Measurements from ENCODE around the gene APLN.

APLN gene

DNA sequence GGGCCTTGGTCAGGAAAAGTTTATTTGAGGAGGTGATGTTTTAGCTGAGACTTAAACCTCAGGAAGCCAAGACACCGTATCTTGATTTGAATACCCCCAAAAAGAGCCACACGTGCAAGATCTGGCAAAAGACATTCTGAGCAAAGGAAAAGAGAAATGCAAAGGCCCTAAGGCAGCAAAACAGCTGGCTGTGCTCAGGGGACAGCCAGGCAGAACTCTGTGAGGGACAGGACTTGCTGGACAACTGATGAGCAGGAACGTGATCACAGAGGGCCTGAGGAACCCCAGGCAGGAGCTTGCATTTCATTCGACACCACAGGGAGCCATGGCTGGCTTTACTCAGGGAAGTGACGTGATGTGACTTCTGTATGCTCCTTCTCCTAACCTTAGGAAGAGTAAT, 58.7 kb downstream of the APLN start:
- DNase-seq (ENCODE audit: low spot score) = no peak
